Measurements from ENCODE around the gene ZNF594.
"Not testable (repeated sequence)": the region's sequence is repeated elsewhere in the genome, so short reads cannot be mapped to it uniquely, and the experiment has no call there.

Gene ZNF594

GRCh38 chr17:5226940-5227878, 35.5 kb upstream of the ZNF594 start:
- Histone ChIP-seq H3K9ac (ENCODE audit: insufficient read length) (no peak overlapping the region), H3K4me3 (no peak overlapping the region), H3K27ac (no peak overlapping the region), H3K9me3 (ENCODE audit: low read depth, low read length) (no peaks in the 10 kb centered on the region), H3K36me3 (ENCODE audit: insufficient read depth, low read length) (no peaks in the 10 kb centered on the region)
- no peak for DNase-seq (ENCODE audit: low read depth, low spot score)
- no peak for TF ChIP-seq EZH2 (IDR thresholded peaks at IDR 0.05)
- no peak for TF ChIP-seq POLR2AphosphoS5 (IDR thresholded peaks at IDR 0.05; ENCODE audit: borderline replicate concordance, low read depth, low read length)
- TF ChIP-seq FOXP2 (optimal IDR thresholded peaks at IDR 0.05; ENCODE audit: control extremely low read depth, extremely low read length, insufficient read depth) = no peak

GRCh38 chr17:5225668-5226457, 34.2 kb upstream of the ZNF594 start:
- H3K36me3 ChIP-seq (ENCODE audit: insufficient read depth, low read length) = no peaks in the 10 kb centered on the region
- no peaks in the 10 kb centered on the region for H3K9me3 ChIP-seq (ENCODE audit: low read depth, low read length)
- H3K9ac ChIP-seq (ENCODE audit: insufficient read length) = no peak overlapping the region
- no peak overlapping the region for H3K27ac ChIP-seq
- TF ChIP-seq EZH2 (IDR thresholded peaks at IDR 0.05) (no peak), POLR2AphosphoS5 (IDR thresholded peaks at IDR 0.05; ENCODE audit: borderline replicate concordance, low read depth, low read length) (no peak), FOXP2 (optimal IDR thresholded peaks at IDR 0.05; ENCODE audit: control extremely low read depth, extremely low read length, insufficient read depth) (no peak)
- no peak for DNase-seq (ENCODE audit: low read depth, low spot score)
- H3K4me3 ChIP-seq = no peak overlapping the region

GRCh38 chr17:5221912-5222311, 30.2 kb upstream of the ZNF594 start:
- not testable (repeated sequence) for H3K9me3 ChIP-seq (ENCODE audit: low read depth, low read length); H3K4me3 ChIP-seq; H3K9ac ChIP-seq (ENCODE audit: insufficient read length); H3K36me3 ChIP-seq (ENCODE audit: insufficient read depth, low read length); H3K27ac ChIP-seq; DNase-seq (ENCODE audit: low read depth, low spot score)

- Histone ChIP-seq H3K9ac (ENCODE audit: insufficient read length) (no peak overlapping the region), H3K9me3 (ENCODE audit: low read depth, low read length) (no peaks in the 10 kb centered on the region), H3K4me3 (no peak overlapping the region), H3K36me3 (ENCODE audit: insufficient read depth, low read length) (no peaks in the 10 kb centered on the region; the same call in 1 of the 2 replicates), H3K27ac (no peak overlapping the region)
- no peak for TF ChIP-seq EZH2 (IDR thresholded peaks at IDR 0.05)
- TF ChIP-seq POLR2AphosphoS5 (IDR thresholded peaks at IDR 0.05; ENCODE audit: borderline replicate concordance, low read depth, low read length) = no peak
- no peak for TF ChIP-seq FOXP2 (optimal IDR thresholded peaks at IDR 0.05; ENCODE audit: control extremely low read depth, extremely low read length, insufficient read depth)
- no peak for DNase-seq (ENCODE audit: low read depth, low spot score)
Measured at GRCh38 chr17:5220074-5220473, 28.4 kb upstream of the ZNF594 start.

GRCh38 chr17:5219536-5219935, 27.9 kb upstream of the ZNF594 start:
- H3K27ac ChIP-seq = no peak overlapping the region
- no peaks in the 10 kb centered on the region; the same call in 1 of the 2 replicates for H3K36me3 ChIP-seq (ENCODE audit: insufficient read depth, low read length)

GRCh38 chr17:5217562-5217961, 25.9 kb upstream of the ZNF594 start:
- H3K9me3 ChIP-seq (ENCODE audit: low read depth, low read length); H3K9ac ChIP-seq (ENCODE audit: insufficient read length); H3K36me3 ChIP-seq (ENCODE audit: insufficient read depth, low read length); DNase-seq (ENCODE audit: low read depth, low spot score); H3K27ac ChIP-seq; H3K4me3 ChIP-seq: not testable (repeated sequence)

More at GRCh38 chr17:5219536-5219935, 27.9 kb upstream of the ZNF594 start:
- no peak overlapping the region for H3K9ac ChIP-seq (ENCODE audit: insufficient read length)
- H3K9me3 ChIP-seq (ENCODE audit: low read depth, low read length) = no peaks in the 10 kb centered on the region
- no peak for DNase-seq (ENCODE audit: low read depth, low spot score)
- no peak overlapping the region for H3K4me3 ChIP-seq
- TF ChIP-seq EZH2 (IDR thresholded peaks at IDR 0.05) = no peak
- TF ChIP-seq POLR2AphosphoS5 (IDR thresholded peaks at IDR 0.05; ENCODE audit: borderline replicate concordance, low read depth, low read length) = no peak
- no peak for TF ChIP-seq FOXP2 (optimal IDR thresholded peaks at IDR 0.05; ENCODE audit: control extremely low read depth, extremely low read length, insufficient read depth)

- no peak overlapping the region for H3K9ac ChIP-seq (ENCODE audit: insufficient read length)
- no peaks in the 10 kb centered on the region for H3K9me3 ChIP-seq (ENCODE audit: low read depth, low read length)
- no peak overlapping the region for H3K27ac ChIP-seq
- H3K4me3 ChIP-seq = no peak overlapping the region
- TF ChIP-seq EZH2 (IDR thresholded peaks at IDR 0.05) = no peak
- no peak for TF ChIP-seq FOXP2 (optimal IDR thresholded peaks at IDR 0.05; ENCODE audit: control extremely low read depth, extremely low read length, insufficient read depth)
- TF ChIP-seq POLR2AphosphoS5 (IDR thresholded peaks at IDR 0.05; ENCODE audit: borderline replicate concordance, low read depth, low read length) = no peak
- no peak for DNase-seq (ENCODE audit: low read depth, low spot score)
- H3K36me3 ChIP-seq (ENCODE audit: insufficient read depth, low read length) = no peaks in the 10 kb centered on the region; the same call in 1 of the 2 replicates
Measured at GRCh38 chr17:5211458-5211857, 19.8 kb upstream of the ZNF594 start.

GRCh38 chr17:5210614-5211252, 19.1 kb upstream of the ZNF594 start:
- no peak overlapping the region for H3K9ac ChIP-seq (ENCODE audit: insufficient read length)
- no peaks in the 10 kb centered on the region for H3K9me3 ChIP-seq (ENCODE audit: low read depth, low read length)
- H3K36me3 ChIP-seq (ENCODE audit: insufficient read depth, low read length) = no peaks in the 10 kb centered on the region; the same call in 1 of the 2 replicates
- no peak overlapping the region for H3K4me3 ChIP-seq
- no peak for DNase-seq (ENCODE audit: low read depth, low spot score)
- no peak for TF ChIP-seq EZH2 (IDR thresholded peaks at IDR 0.05)
- no peak for TF ChIP-seq POLR2AphosphoS5 (IDR thresholded peaks at IDR 0.05; ENCODE audit: borderline replicate concordance, low read depth, low read length)
- TF ChIP-seq FOXP2 (optimal IDR thresholded peaks at IDR 0.05; ENCODE audit: control extremely low read depth, extremely low read length, insufficient read depth) = no peak
- H3K27ac ChIP-seq = no peak overlapping the region
